ENCODE measurements around the gene SQSTM1. TPM values are rescaled to one million over a fixed set of nuclear protein-coding genes. Genes with fewer than 3 reads are reported as not detected.
A peak's percentile ranks its signal among the peaks of the same experiment; 100 is the strongest.

Gene SQSTM1
- total and polyA plus RNA-seq, 12 donors = 131 to 466 (median 387) TPM

DNA sequence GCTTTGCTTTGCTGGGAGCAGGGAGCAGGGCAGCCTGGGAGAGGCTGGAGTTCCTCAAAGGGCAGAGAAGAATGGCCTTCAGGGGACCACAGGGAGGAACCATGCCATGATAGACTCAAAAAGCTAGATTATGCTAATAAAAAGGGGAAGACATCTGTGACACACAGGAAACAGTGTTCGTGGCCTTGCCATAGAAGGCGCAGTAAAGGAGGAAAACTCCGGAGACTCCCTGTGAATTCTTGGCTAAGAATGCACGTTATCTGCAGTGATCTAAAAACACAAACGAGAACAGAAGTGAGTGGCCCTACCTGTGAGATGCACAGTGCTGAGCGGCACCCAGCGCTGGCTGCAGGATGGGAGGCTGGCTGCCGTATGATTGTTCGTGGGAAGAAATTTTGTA is 42.8 kb upstream of the SQSTM1 start:
- Histone ChIP-seq H3K27ac (peak overlapping the region in 1 of 10 donors; percentile 45), H3K9me3 (no peaks in the 10 kb centered on the region), H3K27me3 (no peaks in the 10 kb centered on the region), H3K4me3 (no peak overlapping the region), H3K36me3 (peaks cover 0 to 88% (median 33%) of the 10 kb centered on the region in 9 donors), H3K4me1 (peaks cover 0 to 70% (median 0%) of the 10 kb centered on the region in 9 donors)
- intact Hi-C loops (cut with DNase I) = no loop called here
- ATAC-seq = peak in 6 of 8 donors; percentile 25 to 64 (median 40)
- no peak for DNase-seq
- TF ChIP-seq, protein P1, sequence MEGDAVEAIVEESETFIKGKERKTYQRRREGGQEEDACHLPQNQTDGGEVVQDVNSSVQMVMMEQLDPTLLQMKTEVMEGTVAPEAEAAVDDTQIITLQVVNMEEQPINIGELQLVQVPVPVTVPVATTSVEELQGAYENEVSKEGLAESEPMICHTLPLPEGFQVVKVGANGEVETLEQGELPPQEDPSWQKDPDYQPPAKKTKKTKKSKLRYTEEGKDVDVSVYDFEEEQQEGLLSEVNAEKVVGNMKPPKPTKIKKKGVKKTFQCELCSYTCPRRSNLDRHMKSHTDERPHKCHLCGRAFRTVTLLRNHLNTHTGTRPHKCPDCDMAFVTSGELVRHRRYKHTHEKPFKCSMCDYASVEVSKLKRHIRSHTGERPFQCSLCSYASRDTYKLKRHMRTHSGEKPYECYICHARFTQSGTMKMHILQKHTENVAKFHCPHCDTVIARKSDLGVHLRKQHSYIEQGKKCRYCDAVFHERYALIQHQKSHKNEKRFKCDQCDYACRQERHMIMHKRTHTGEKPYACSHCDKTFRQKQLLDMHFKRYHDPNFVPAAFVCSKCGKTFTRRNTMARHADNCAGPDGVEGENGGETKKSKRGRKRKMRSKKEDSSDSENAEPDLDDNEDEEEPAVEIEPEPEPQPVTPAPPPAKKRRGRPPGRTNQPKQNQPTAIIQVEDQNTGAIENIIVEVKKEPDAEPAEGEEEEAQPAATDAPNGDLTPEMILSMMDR (IDR thresholded peaks at IDR 0.05) = no peak
- 60 to 70% methylated on average over 9 of the region's 9 CpGs for WGBS, 2 donors

GRCh38 chr5:179778591-179778990 is 42.1 kb upstream of the SQSTM1 start:
- H3K27ac ChIP-seq = peak overlapping the region in 1 of 10 donors; percentile 45
- intact Hi-C loops (cut with DNase I) = no loop called here

DNA sequence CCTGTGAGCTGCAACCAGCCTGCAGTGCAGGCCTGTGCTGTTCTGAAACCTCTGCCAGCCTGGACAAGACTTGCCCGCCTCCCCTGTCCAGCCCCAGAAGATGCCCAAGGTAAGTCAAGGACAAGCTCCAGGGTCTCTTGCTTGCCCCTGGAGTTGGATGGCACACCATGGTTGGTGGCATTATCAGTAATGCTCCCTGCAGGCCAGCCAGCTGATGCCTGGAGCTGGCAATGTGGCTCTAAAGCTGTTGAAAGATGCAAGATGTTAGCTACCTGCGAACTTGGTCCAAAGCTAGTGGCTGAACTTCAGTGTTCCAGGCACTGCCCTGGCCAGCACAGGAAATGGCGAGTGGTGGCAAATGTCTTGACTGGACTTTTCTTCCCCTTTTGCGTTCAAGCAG is 40.9 kb upstream of the SQSTM1 start:
- intact Hi-C loops (cut with DNase I) = no loop called here
- H3K4me3 ChIP-seq = no peak overlapping the region
- no peaks in the 10 kb centered on the region for H3K27me3 ChIP-seq
- H3K4me1 ChIP-seq = peaks cover 0 to 70% (median 0%) of the 10 kb centered on the region in 9 donors
- peaks cover 0 to 69% (median 16%) of the 10 kb centered on the region in 9 donors for H3K36me3 ChIP-seq
- no peak overlapping the region for H3K27ac ChIP-seq
- DNase-seq (no peak), ATAC-seq (no peak)
- 80 to 87% methylated on average over 4 of the region's 4 CpGs for WGBS, 2 donors
- no peaks in the 10 kb centered on the region for H3K9me3 ChIP-seq
- TF ChIP-seq, protein P1 (IDR thresholded peaks at IDR 0.05) = no peak

More at GRCh38 chr5:179778591-179778990, 42.1 kb upstream of the SQSTM1 start:
- 95 to 97% methylated on average over 5 of the region's 5 CpGs for WGBS, 2 donors
- H3K9me3 ChIP-seq = no peaks in the 10 kb centered on the region
- TF ChIP-seq, protein P1 (IDR thresholded peaks at IDR 0.05) = no peak
- H3K36me3 ChIP-seq = peaks cover 0 to 81% (median 26%) of the 10 kb centered on the region in 9 donors
- ATAC-seq (no peak), DNase-seq (no peak)
- no peak overlapping the region for H3K4me3 ChIP-seq
- peaks cover 0 to 70% (median 0%) of the 10 kb centered on the region in 9 donors for H3K4me1 ChIP-seq
- H3K27me3 ChIP-seq = no peaks in the 10 kb centered on the region

DNA sequence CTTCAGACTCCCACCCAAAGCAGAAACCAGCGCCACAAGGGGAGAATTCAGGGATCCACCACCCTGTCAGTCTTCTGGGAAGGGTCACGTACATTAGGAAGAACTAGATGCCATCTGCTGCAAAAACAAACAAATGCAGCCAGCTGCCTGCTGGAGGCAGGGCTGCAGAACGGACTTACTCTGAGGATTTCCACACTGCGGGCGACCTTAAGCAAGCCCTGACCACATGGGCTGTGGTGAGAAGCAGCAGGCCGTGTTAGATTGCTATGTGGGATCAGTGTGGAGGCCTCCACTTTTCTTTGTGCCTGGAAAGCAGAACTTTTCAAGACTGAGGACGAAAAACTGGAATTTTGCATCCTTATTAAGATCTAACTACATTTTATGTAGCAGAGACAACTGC is 40.3 kb upstream of the SQSTM1 start:
- H3K4me1 ChIP-seq = peaks cover 0 to 68% (median 0%) of the 10 kb centered on the region in 9 donors
- TF ChIP-seq, protein P1 (IDR thresholded peaks at IDR 0.05) = no peak
- no peak overlapping the region for H3K27ac ChIP-seq
- no peaks in the 10 kb centered on the region for H3K27me3 ChIP-seq
- no peaks in the 10 kb centered on the region for H3K9me3 ChIP-seq
- no peak for ATAC-seq
- intact Hi-C loops (cut with DNase I) = no loop called here
- DNase-seq = no peak
- no peak overlapping the region for H3K4me3 ChIP-seq
- 87 to 92% methylated on average over 7 of the region's 7 CpGs for WGBS, 2 donors
- peaks cover 0 to 63% (median 11%) of the 10 kb centered on the region in 9 donors for H3K36me3 ChIP-seq
